B cell (primary cell): ENCODE results near the gene TMEM223. TPM values are rescaled to one million over a fixed set of nuclear protein-coding genes. Genes with fewer than 3 reads are reported as not detected.

ENCODE experiments used
- ATAC-seq: fragments of 200-7000 bp; cut with Tn5 transposase; one replicate; pipeline ENCODE4 v1.10.0; 2021; ENCODE audit warnings: low read depth, mild to moderate bottlenecking, moderate number of reproducible peaks, moderate library complexity
- CTCF ChIA-PET: fragments of 350-600 bp; sonication (Branson Sonifier 250); formaldehyde crosslinking; loops from one replicate; lab custom pipeline; 2021; ENCODE audit warnings: antibody characterized with exemption, inconsistent platforms; lab: Charles Lee
- POLR2A ChIA-PET: fragments of 350-600 bp; sonication (Branson Sonifier 250); formaldehyde crosslinking; loops from one replicate; lab custom pipeline; 2021; ENCODE audit warnings: antibody characterized with exemption; lab: Charles Lee
- DNase-seq: peaks from one replicate; pipeline ENCODE4 v3.0.0; 2013
- H2AFZ ChIP-seq: 2 replicates; pipeline ENCODE4 v1.6.1; 2012; ENCODE audit warnings: mild to moderate bottlenecking, low read depth, low read length; ENCODE audit not compliant: insufficient read depth, poor library complexity, severe bottlenecking
- H3K27ac ChIP-seq, 2 donors: 1 replicate in 1 of 2; 2 replicates in 1 of 2; pipeline ENCODE4 v1.5.1; 2012 to 2013; ENCODE audit warnings: low read length in 2 of 2, mild to moderate bottlenecking in 2 of 2, moderate library complexity in 1 of 2
- H3K27me3 ChIP-seq, 4 experiments: fragments of 200-600 bp in 1 of 4; sonication (generic) in 1 of 4; replicated peaks in 1 of 4; 1 replicate in 2 of 4; 2 replicates in 2 of 4; pipeline versions ENCODE4 v1.6.1 to v1.7.0; 2013 to 2016; ENCODE audit warnings: low read length in 3 of 4, mild to moderate bottlenecking in 2 of 4, mixed read lengths in 1 of 4, moderate library complexity in 1 of 4; ENCODE audit not compliant: insufficient read depth in 4 of 4, control insufficient read depth in 3 of 4; ENCODE audit errors: control extremely low read depth in 1 of 4
- H3K36me3 ChIP-seq, 2 experiments: replicated peaks in 1 of 2; 1 replicate in 1 of 2; 2 replicates in 1 of 2; pipeline versions ENCODE4 v1.6.1 to v1.7.1; 2013; ENCODE audit warnings: low read length in 1 of 2; ENCODE audit not compliant: insufficient read depth in 2 of 2, control insufficient read depth in 1 of 2; ENCODE audit errors: control extremely low read depth in 1 of 2, extremely low read depth in 1 of 2
- H3K4me1 ChIP-seq, 2 donors: fragments of 200-600 bp in 1 of 2; sonication (generic) in 1 of 2; 1 replicate in 1 of 2; 2 replicates in 1 of 2; pipeline versions ENCODE4 v1.5.1 to v1.6.1; 2013 to 2017; ENCODE audit warnings: low read length in 2 of 2; ENCODE audit not compliant: control insufficient read depth in 2 of 2, insufficient read depth in 2 of 2
- H3K4me2 ChIP-seq: replicated peaks from 2 replicates; pipeline ENCODE3; 2012; ENCODE audit warnings: mild to moderate bottlenecking, low read depth, low read length; ENCODE audit not compliant: poor library complexity, severe bottlenecking
- H3K4me3 ChIP-seq, 5 experiments: fragments of 200-600 bp in 1 of 5; sonication (generic) in 1 of 5; 1 replicate in 3 of 5; 2 replicates in 2 of 5; pipeline versions ENCODE4 v1.5.1 to v1.7.0; 2011 to 2016; ENCODE audit warnings: low read length in 4 of 5, mild to moderate bottlenecking in 4 of 5, low read depth in 2 of 5, control low read depth in 1 of 5, moderate library complexity in 1 of 5; ENCODE audit not compliant: insufficient read depth in 1 of 5; ENCODE audit errors: control extremely low read depth in 1 of 5, extremely low read depth in 1 of 5
- H3K79me2 ChIP-seq: fragments of 200-600 bp; sonication (generic); one replicate; pipeline ENCODE4 v1.6.0; 2016; ENCODE audit warnings: low read length; ENCODE audit not compliant: control insufficient read depth, insufficient read depth
- H3K9ac ChIP-seq: fragments of 200-600 bp; sonication (generic); 2 replicates; pipeline ENCODE4 v1.6.1; 2017; ENCODE audit warnings: mild to moderate bottlenecking, low read length, moderate library complexity
- H3K9me3 ChIP-seq, 3 donors: one replicate each; pipeline versions ENCODE4 v1.6.1 to v1.7.1; 2013; ENCODE audit warnings: low read length in 2 of 3; ENCODE audit not compliant: control insufficient read depth in 2 of 3, insufficient read depth in 1 of 3; ENCODE audit errors: control extremely low read depth in 1 of 3
- H4K20me1 ChIP-seq: 2 replicates; pipeline ENCODE4 v1.6.0; 2012; ENCODE audit warnings: mild to moderate bottlenecking, low read length; ENCODE audit not compliant: insufficient read depth, control insufficient read depth, poor library complexity, severe bottlenecking
- H3K27ac Mint-ChIP-seq: one replicate; pipeline ENCODE4 v1.8.0; 2021; ENCODE audit warnings: mixed read lengths
- H3K27me3 Mint-ChIP-seq: one replicate; pipeline ENCODE4 v1.8.0; 2021; ENCODE audit warnings: mixed read lengths
- H3K4me1 Mint-ChIP-seq: one replicate; pipeline ENCODE4 v1.8.0; 2021; ENCODE audit warnings: mixed read lengths
- H3K4me3 Mint-ChIP-seq: one replicate; pipeline ENCODE4 v1.8.0; 2021; ENCODE audit warnings: mixed read lengths
- H3K9me3 Mint-ChIP-seq: one replicate; pipeline ENCODE4 v1.8.0; 2022; ENCODE audit warnings: mixed read lengths; ENCODE audit not compliant: insufficient read depth
- EZH2 ChIP-seq: IDR thresholded peaks from 2 replicates; pipeline ENCODE4 v1.6.1; 2012; ENCODE audit warnings: borderline replicate concordance, low read depth, mild to moderate bottlenecking, moderate library complexity, low read length; ENCODE audit not compliant: insufficient read depth, poor library complexity, severe bottlenecking
- WGBS: methylation state at CpG from one replicate; pipeline ENCODE4 v1.1.5; 2013; ENCODE audit warnings: missing lambda C conversion rate; ENCODE audit not compliant: insufficient coverage; 5-methylcytosine and 5-hydroxymethylcytosine counted together
- intact Hi-C: fragments of 100-400 bp; cut with micrococcal nuclease; formaldehyde crosslinking; loops from one replicate; pipeline ENCODE4 v1.10.0; 2022
- polyA plus RNA-seq: library from polyadenylated mRNA; depleted of rRNA; stranded (reverse); fragments of >200 nt; gene quantifications from 2 replicates; pipeline ENCODE4 v1.2.3, GENCODE V29; 2012
- total RNA-seq, 2 donors: library from RNA; stranded (reverse); fragments of 120-200 nt in 1 of 2; gene quantifications; 1 replicate in 1 of 2; 2 replicates in 1 of 2; pipeline versions ENCODE4 v1.2.3 to v1.2.4, GENCODE V29; 2013 to 2022
- TF ChIP-seq, protein P1 (sequence below): fragments of 200-600 bp; IDR thresholded peaks from one replicate; pipeline ENCODE4 v1.8.0; 2022; ENCODE audit warnings: antibody characterized with exemption, mild to moderate bottlenecking

The TMEM223 gene
- total and polyA plus RNA-seq, 2 donors (not counting 1 experiment from before 2014, with no cell fraction given): 12.0 to 15.6 TPM

DNA sequence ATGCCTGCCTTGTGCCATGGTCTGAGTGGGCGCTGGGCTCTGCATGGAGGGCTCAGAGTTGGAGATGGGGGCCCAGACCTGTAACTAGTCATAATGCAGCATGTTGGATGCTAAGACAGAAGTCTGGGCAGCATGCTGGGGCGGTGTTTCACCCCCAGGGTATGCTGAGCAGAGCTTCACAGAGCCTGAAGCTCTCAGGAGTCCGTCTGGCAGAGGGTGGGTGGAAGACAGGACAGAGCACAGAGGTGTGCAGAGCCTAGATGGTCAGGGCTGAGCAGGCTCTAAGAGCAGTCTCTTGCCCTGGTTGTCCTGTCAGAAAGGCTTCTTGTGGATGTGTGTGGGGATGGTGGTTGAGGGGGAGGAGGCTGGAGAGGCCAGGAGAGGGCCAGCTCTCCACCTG, 13.4 kb downstream of the TMEM223 start:
- Mint-ChIP-seq H3K27ac (no peak overlapping the region), H3K9me3 (no peaks in the 10 kb centered on the region), H3K4me1 (peaks cover 7% of the 10 kb centered on the region), H3K27me3 (no peaks in the 10 kb centered on the region), H3K4me3 (no peak overlapping the region)
- Histone ChIP-seq H3K4me1 (no peaks in the 10 kb centered on the region), H3K4me2 (no peak overlapping the region), H3K9ac (no peak overlapping the region), H3K9me3 (no peaks in the 10 kb centered on the region), H3K27ac (no peak overlapping the region), H3K36me3 (peaks cover 1 to 29% of the 10 kb centered on the region in 2 experiments), H3K27me3 (no peaks in the 10 kb centered on the region), H4K20me1 (no peaks in the 10 kb centered on the region), H2AFZ (no peak overlapping the region), H3K4me3 (no peak overlapping the region), H3K79me2 (no peaks in the 10 kb centered on the region)
- intact Hi-C loops: no loop called here
- TF ChIP-seq EZH2: no peak
- TF ChIP-seq, protein P1, sequence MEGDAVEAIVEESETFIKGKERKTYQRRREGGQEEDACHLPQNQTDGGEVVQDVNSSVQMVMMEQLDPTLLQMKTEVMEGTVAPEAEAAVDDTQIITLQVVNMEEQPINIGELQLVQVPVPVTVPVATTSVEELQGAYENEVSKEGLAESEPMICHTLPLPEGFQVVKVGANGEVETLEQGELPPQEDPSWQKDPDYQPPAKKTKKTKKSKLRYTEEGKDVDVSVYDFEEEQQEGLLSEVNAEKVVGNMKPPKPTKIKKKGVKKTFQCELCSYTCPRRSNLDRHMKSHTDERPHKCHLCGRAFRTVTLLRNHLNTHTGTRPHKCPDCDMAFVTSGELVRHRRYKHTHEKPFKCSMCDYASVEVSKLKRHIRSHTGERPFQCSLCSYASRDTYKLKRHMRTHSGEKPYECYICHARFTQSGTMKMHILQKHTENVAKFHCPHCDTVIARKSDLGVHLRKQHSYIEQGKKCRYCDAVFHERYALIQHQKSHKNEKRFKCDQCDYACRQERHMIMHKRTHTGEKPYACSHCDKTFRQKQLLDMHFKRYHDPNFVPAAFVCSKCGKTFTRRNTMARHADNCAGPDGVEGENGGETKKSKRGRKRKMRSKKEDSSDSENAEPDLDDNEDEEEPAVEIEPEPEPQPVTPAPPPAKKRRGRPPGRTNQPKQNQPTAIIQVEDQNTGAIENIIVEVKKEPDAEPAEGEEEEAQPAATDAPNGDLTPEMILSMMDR: no peak
- 94% methylated on average over 3 of the region's 3 CpGs for WGBS
- no peak for ATAC-seq
- ChIA-PET CTCF (no interaction called here), POLR2A (interaction anchor here (0.6 kb wide), 1 partner anchor 33 kb away, joined by 3 read pairs; no protein-coding TSS in a partner anchor)
- DNase-seq: no peak

DNA sequence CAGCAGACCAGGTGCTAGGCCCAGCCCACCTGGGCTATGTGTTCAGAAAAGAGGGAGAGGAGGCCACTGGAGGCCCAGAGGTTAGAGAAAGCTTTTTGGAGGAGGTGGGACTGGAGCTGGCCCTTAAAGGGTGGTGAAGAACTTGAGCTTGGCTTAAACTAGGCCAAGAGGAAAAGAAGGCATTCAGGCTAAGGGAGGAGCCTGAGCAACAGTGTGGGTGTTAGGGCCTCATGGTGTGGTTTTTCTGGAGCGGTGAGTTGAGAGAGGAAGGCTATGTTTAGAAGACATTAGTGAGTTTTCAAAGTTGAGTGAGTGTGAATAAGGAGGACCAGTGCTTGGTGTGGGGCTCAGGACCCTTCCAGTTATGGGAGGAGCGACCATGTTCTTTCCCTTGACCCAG, 14.4 kb downstream of the TMEM223 start:
- Mint-ChIP-seq H3K4me1 (peaks cover 7% of the 10 kb centered on the region), H3K4me3 (no peak overlapping the region), H3K27ac (no peak overlapping the region), H3K9me3 (no peaks in the 10 kb centered on the region), H3K27me3 (no peaks in the 10 kb centered on the region)
- H3K4me3 ChIP-seq: no peak overlapping the region
- DNase-seq: no peak
- no peak overlapping the region for H3K9ac ChIP-seq
- no peak overlapping the region for H3K27ac ChIP-seq
- peaks cover 0 to 24% of the 10 kb centered on the region in 2 experiments for H3K36me3 ChIP-seq
- H3K79me2 ChIP-seq: no peaks in the 10 kb centered on the region
- POLR2A ChIA-PET: no interaction called here
- H3K27me3 ChIP-seq: no peaks in the 10 kb centered on the region
- H2AFZ ChIP-seq: no peak overlapping the region
- CTCF ChIA-PET: interaction anchor here (1.0 kb wide), 1 partner anchor 16 kb away, joined by 4 read pairs; the partner anchor contains the start of gene POLR2G
- ATAC-seq: no peak
- no peak overlapping the region for H3K4me2 ChIP-seq
- no peaks in the 10 kb centered on the region for H3K9me3 ChIP-seq
- no peaks in the 10 kb centered on the region for H3K4me1 ChIP-seq
- 71% methylated on average over 2 of the region's 2 CpGs for WGBS
- H4K20me1 ChIP-seq: no peaks in the 10 kb centered on the region
- intact Hi-C loops: no loop called here
- TF ChIP-seq, protein P1: no peak
- TF ChIP-seq EZH2: no peak
